Mesothelial cell of epicardium (in vitro differentiated cells): ENCODE results near the gene SPON1. TPM values are rescaled to one million over a fixed set of nuclear protein-coding genes. Genes with fewer than 3 reads are reported as not detected.

ENCODE experiments used
- DNase-seq, 2 experiments: peaks; one replicate each; pipeline ENCODE4 v3.0.0; 2021; ENCODE audit warnings: low spot score in 2 of 2; ENCODE audit not compliant: unreplicated experiment in 2 of 2
- H3K27ac Mint-ChIP-seq: 2 replicates; pipeline ENCODE4 v1.8.0; 2021; ENCODE audit warnings: mixed read lengths
- H3K27me3 Mint-ChIP-seq: 2 replicates; pipeline ENCODE4 v1.8.0; 2021; ENCODE audit warnings: low read depth, mixed read lengths
- H3K36me3 Mint-ChIP-seq: 2 replicates; pipeline ENCODE4 v1.8.0; 2021; ENCODE audit warnings: mixed read lengths
- H3K4me1 Mint-ChIP-seq: 2 replicates; pipeline ENCODE4 v1.8.0; 2021; ENCODE audit warnings: mixed read lengths
- H3K4me3 Mint-ChIP-seq: 2 replicates; pipeline ENCODE4 v1.8.0; 2021; ENCODE audit warnings: mild to moderate bottlenecking, moderate library complexity, mixed read lengths
- H3K9me3 Mint-ChIP-seq: 2 replicates; pipeline ENCODE4 v1.8.0; 2021; ENCODE audit warnings: mixed read lengths
- total RNA-seq: library from RNA; stranded (reverse); gene quantifications from 3 replicates; pipeline ENCODE4 v1.2.1, GENCODE V29; 2021
- TF ChIP-seq, protein P1 (sequence below): fragments of 200-600 bp; sonication (generic); IDR thresholded peaks from one replicate; pipeline ENCODE4 v1.5.0; 2021; ENCODE audit warnings: antibody characterized with exemption; ENCODE audit not compliant: unreplicated experiment

SPON1 gene
- total RNA-seq, 1 donor from 2014 or later, result 30.9 TPM

DNA sequence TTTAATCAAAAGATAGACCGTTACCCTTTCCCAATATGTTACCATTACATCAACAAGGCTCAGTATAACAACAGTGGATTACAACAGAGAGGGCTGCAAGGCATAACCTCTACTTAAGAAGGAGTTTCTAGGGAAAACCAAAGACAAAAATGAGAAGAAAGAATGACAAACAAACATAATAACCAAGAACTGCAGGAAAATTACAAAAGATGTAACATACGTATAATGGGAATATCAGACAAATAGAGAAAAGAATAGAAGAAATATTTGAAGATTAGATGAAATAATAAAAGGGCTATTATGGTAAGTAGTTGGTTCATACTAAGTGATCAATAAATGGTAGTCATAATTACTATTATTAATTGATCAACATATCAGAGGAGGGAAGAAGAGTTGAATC, 39.1 kb downstream of the SPON1 start:
- Mint-ChIP-seq H3K9me3 (peaks cover 52% of the 10 kb centered on the region), H3K27me3 (no peaks in the 10 kb centered on the region), H3K36me3 (peaks cover 4% of the 10 kb centered on the region), H3K4me1 (no peaks in the 10 kb centered on the region), H3K27ac (no peak overlapping the region), H3K4me3 (no peak overlapping the region)
- no peak for DNase-seq
- TF ChIP-seq, protein P1, sequence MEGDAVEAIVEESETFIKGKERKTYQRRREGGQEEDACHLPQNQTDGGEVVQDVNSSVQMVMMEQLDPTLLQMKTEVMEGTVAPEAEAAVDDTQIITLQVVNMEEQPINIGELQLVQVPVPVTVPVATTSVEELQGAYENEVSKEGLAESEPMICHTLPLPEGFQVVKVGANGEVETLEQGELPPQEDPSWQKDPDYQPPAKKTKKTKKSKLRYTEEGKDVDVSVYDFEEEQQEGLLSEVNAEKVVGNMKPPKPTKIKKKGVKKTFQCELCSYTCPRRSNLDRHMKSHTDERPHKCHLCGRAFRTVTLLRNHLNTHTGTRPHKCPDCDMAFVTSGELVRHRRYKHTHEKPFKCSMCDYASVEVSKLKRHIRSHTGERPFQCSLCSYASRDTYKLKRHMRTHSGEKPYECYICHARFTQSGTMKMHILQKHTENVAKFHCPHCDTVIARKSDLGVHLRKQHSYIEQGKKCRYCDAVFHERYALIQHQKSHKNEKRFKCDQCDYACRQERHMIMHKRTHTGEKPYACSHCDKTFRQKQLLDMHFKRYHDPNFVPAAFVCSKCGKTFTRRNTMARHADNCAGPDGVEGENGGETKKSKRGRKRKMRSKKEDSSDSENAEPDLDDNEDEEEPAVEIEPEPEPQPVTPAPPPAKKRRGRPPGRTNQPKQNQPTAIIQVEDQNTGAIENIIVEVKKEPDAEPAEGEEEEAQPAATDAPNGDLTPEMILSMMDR, result no peak

DNA sequence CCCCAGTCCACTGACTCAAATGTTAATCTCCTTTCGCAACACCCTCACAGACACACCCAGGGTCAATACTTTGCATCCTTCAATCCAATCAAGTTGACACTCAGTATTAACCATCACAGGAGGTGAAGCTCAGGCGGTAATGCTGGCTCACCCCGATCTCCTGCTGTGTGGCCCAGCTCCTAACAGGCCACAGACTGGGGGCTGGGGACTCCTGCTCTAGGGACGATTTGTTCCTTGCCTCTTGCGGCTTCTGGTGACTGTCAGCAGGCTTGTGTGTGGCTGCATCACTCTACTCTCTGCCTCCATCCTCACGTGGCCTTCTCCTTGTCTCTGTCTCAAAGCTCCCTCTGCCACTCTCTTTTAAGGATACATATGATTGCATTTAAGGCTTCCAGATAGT, 45.0 kb downstream of the SPON1 start:
- H3K9me3 Mint-ChIP-seq, result peaks cover 29% of the 10 kb centered on the region
- no peak for DNase-seq
- TF ChIP-seq, protein P1, result no peak
- H3K4me1 Mint-ChIP-seq, result no peaks in the 10 kb centered on the region
- H3K4me3 Mint-ChIP-seq, result no peak overlapping the region
- H3K27me3 Mint-ChIP-seq, result no peaks in the 10 kb centered on the region
- no peak overlapping the region for H3K27ac Mint-ChIP-seq
- H3K36me3 Mint-ChIP-seq, result no peaks in the 10 kb centered on the region

DNA sequence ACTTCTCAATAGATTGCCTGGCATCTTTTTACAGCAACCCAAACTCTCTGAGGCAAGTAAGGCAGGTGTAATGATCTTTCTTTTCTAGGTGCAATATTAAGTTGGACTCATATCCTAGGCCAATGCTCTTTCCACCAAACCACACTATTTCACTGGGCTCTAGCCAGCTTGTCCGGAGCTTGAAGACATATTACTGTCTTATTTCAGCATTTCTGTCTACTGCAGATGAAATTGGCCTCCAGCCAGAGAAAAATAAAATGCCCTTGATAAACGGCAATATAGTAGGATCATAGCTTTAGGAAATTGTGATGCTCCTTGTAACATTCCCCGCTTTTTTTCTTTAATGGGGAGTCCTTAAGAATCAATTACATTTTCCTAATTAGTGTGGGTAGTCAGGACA, 48.1 kb downstream of the SPON1 start:
- no peaks in the 10 kb centered on the region for H3K27me3 Mint-ChIP-seq
- no peak for DNase-seq
- TF ChIP-seq, protein P1, result no peak
- no peak overlapping the region for H3K4me3 Mint-ChIP-seq
- no peak overlapping the region for H3K27ac Mint-ChIP-seq
- peaks cover 8% of the 10 kb centered on the region for H3K9me3 Mint-ChIP-seq
- H3K36me3 Mint-ChIP-seq, result no peaks in the 10 kb centered on the region
- H3K4me1 Mint-ChIP-seq, result no peaks in the 10 kb centered on the region

DNA sequence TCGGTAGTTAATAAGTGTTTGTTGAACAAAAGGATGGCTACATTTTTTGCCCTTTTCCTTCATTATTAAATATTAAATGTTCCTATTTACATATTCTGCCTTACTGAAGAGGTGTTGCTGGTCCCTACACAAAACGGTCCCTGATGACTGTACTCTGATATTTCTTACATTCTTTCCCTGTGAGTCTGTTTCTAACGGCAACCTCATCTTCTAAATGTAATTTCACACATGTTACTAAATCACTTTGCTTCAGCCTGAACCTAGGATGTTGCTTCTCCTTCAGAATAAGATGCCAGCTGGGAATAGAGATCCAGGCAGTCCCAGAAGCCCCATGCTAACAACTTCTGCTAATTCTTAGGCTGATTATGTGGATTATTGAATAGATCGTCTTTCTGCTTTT, 50.3 kb downstream of the SPON1 start:
- Mint-ChIP-seq H3K27ac (no peak overlapping the region), H3K4me3 (no peak overlapping the region)

DNA sequence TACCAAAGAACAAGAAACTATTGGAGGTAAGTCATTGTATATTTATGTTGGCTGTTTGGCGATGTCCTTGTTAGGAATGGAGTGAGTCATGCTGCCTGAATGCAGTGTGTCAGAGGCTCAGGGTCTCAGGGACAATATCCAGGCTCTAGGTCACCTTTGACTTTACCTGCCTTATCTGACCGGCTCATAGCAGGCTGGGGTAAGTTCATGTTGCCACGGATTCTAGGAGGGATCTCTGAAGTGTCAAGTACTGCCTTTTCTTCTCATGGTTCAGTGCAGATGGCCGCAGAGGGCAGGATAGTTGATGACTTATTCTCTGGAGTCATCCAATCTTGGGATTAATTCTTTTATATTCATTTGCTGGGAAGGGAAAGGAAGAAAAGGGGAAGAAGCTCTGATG, 53.2 kb downstream of the SPON1 start:
- no peak for DNase-seq
- Mint-ChIP-seq H3K9me3 (no peaks in the 10 kb centered on the region), H3K27ac (no peak overlapping the region), H3K27me3 (no peaks in the 10 kb centered on the region), H3K4me3 (no peak overlapping the region), H3K4me1 (no peaks in the 10 kb centered on the region), H3K36me3 (no peaks in the 10 kb centered on the region)
- TF ChIP-seq, protein P1, result no peak

More for the DNA sequence above, 50.3 kb downstream of the SPON1 start:
- no peak for DNase-seq
- no peaks in the 10 kb centered on the region for H3K9me3 Mint-ChIP-seq
- no peaks in the 10 kb centered on the region for H3K27me3 Mint-ChIP-seq
- no peaks in the 10 kb centered on the region for H3K4me1 Mint-ChIP-seq
- TF ChIP-seq, protein P1, result no peak
- H3K36me3 Mint-ChIP-seq, result no peaks in the 10 kb centered on the region

DNA sequence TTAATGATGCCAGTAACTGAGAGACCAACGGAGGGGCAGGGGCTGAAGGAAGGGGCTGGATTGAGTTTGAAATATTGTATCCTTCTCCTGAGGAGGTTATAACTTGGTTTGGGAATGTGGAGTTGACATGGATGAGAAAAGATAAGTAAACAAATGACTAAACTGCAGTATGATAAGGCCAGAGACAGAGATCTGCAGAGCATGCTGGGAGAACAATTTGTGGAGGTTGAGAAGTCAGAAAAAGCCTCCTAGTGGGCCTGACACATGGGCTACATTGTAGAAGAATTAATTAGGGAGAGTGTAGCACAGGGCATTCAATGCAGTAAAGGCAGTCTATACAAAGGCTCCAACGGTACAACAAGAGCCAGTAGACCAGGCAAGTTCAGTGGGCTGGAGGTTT, 55.9 kb downstream of the SPON1 start:
- Mint-ChIP-seq H3K4me1 (peaks cover 3% of the 10 kb centered on the region), H3K9me3 (no peaks in the 10 kb centered on the region), H3K36me3 (no peaks in the 10 kb centered on the region), H3K4me3 (no peak overlapping the region), H3K27ac (no peak overlapping the region), H3K27me3 (peaks cover 7% of the 10 kb centered on the region)
- TF ChIP-seq, protein P1, result no peak
- DNase-seq, result no peak
